HCT116 (cell line): ENCODE measurements around the gene TMEM204. TPM values are rescaled to one million over a fixed set of nuclear protein-coding genes. Genes with fewer than 3 reads are reported as not detected.

Experiments used
- ATAC-seq: fragments of 200-7000 bp; cut with Tn5 transposase; 2 replicates; pipeline ENCODE4 v1.9.1; 2020; ENCODE audit warnings: mild to moderate bottlenecking, moderate library complexity
- BruUV-seq: library from RNA; stranded (reverse); fragments of 400-500 nt; replicated peaks from 2 replicates; lab custom pipeline; 2021; lab: Mats Ljungman, UMichigan
- CTCF ChIA-PET: fragments of 300-600 bp; sonication (Branson Sonifier 250); formaldehyde crosslinking; loops from one replicate; lab custom pipeline; 2021; ENCODE audit warnings: antibody characterized with exemption; lab: Charles Lee
- POLR2A ChIA-PET: fragments of 300-600, 350-600 bp; sonication (Branson Sonifier 250); formaldehyde crosslinking; loops from one replicate; lab custom pipeline; 2021; ENCODE audit warnings: antibody characterized with exemption; lab: Charles Lee
- RAD21 ChIA-PET, 2 experiments: fragments of 300-600 bp; sonication (Branson Sonifier 250); formaldehyde crosslinking; loops; one replicate each; lab custom pipeline; 2023; ENCODE audit warnings: low total read pairs in 2 of 2; ENCODE audit not compliant: uncharacterized antibody in 2 of 2, unreplicated experiment in 2 of 2, low non-redundant PET in 1 of 2; lab: Charles Lee
- DNase-seq: peaks from one replicate; pipeline ENCODE4 v3.0.0-alpha.2; 2010; ENCODE audit warnings: low read depth, low spot score
- H2AFZ ChIP-seq: fragments of 200-600 bp; shearing (Covaris generic), sonication (generic); 2 replicates; pipeline ENCODE4 v1.6.1; 2017; ENCODE audit warnings: low read depth, mixed run types, mixed read lengths, antibody characterized with exemption, low read length; ENCODE audit not compliant: poor library complexity, severe bottlenecking
- H3K27ac ChIP-seq: 2 replicates; pipeline ENCODE4 v1.5.1; 2012; ENCODE audit warnings: low read depth, low read length
- H3K27me3 ChIP-seq: fragments of 200-600 bp; sonication (generic); 2 replicates; pipeline ENCODE4 v1.6.1; 2016; ENCODE audit warnings: mixed run types, low read length, mixed read lengths; ENCODE audit not compliant: insufficient read depth
- H3K36me3 ChIP-seq, 2 experiments: fragments of 200-500 bp in 1 of 2; fragments of 200-600 bp in 1 of 2; sonication (Bioruptor generic) in 1 of 2; sonication (generic) in 1 of 2; 2 replicates each; pipeline versions ENCODE4 v1.5.1 to v1.6.1; 2014 to 2016; ENCODE audit warnings: low read length in 2 of 2, inconsistent platforms in 1 of 2, mixed read lengths in 1 of 2, mixed run types in 1 of 2; ENCODE audit not compliant: insufficient read depth in 2 of 2, control insufficient read depth in 1 of 2
- H3K4me1 ChIP-seq, 2 experiments: fragments of 200-600 bp in 1 of 2; sonication (generic) in 1 of 2; 2 replicates each; pipeline versions ENCODE4 v1.5.1 to v1.6.1; 2012 to 2017; ENCODE audit warnings: low read length in 2 of 2, inconsistent platforms in 1 of 2, mild to moderate bottlenecking in 1 of 2, mixed read lengths in 1 of 2, mixed run types in 1 of 2, moderate library complexity in 1 of 2; ENCODE audit not compliant: insufficient read depth in 2 of 2, control insufficient read depth in 1 of 2
- H3K4me2 ChIP-seq: fragments of 200-600 bp; sonication (generic); 2 replicates; pipeline ENCODE4 v1.6.1; 2017; ENCODE audit warnings: mixed run types, low read length, mixed read lengths
- H3K4me3 ChIP-seq, 2 experiments: fragments of 200-600 bp in 1 of 2; sonication (generic) in 1 of 2; replicated peaks in 1 of 2; 2 replicates each; pipeline ENCODE4 v1.5.1; 2011 to 2016; ENCODE audit warnings: low read length in 2 of 2, control low read depth in 1 of 2, low read depth in 1 of 2, mild to moderate bottlenecking in 1 of 2, mixed read lengths in 1 of 2, mixed run types in 1 of 2
- H3K79me2 ChIP-seq: fragments of 200-600 bp; sonication (generic); 2 replicates; pipeline ENCODE4 v1.6.1; 2017; ENCODE audit warnings: mild to moderate bottlenecking, mixed run types, low read length, moderate library complexity, mixed read lengths; ENCODE audit not compliant: insufficient read depth
- H3K9ac ChIP-seq: fragments of 200-600 bp; sonication (generic); 2 replicates; pipeline ENCODE4 v1.6.1; 2016; ENCODE audit warnings: low read length, mixed read lengths
- H3K9me2 ChIP-seq: fragments of 200-600 bp; sonication (generic), shearing (Covaris generic); 2 replicates; pipeline ENCODE4 v1.6.1; 2017; ENCODE audit warnings: mixed run types, mild to moderate bottlenecking, moderate library complexity; ENCODE audit not compliant: insufficient read depth
- H3K9me3 ChIP-seq, 2 experiments: fragments of 200-500 bp in 1 of 2; fragments of 200-600 bp in 1 of 2; sonication (Bioruptor generic) in 1 of 2; sonication (generic) in 1 of 2; 2 replicates each; pipeline ENCODE4 v1.6.1; 2014 to 2017; ENCODE audit warnings: low read length in 2 of 2, mixed read lengths in 2 of 2, inconsistent platforms in 1 of 2, low read depth in 1 of 2, mild to moderate bottlenecking in 1 of 2, mixed run types in 1 of 2, moderate library complexity in 1 of 2; ENCODE audit not compliant: control insufficient read depth in 1 of 2, insufficient read depth in 1 of 2
- H4K20me1 ChIP-seq: fragments of 200-600 bp; sonication (generic), shearing (Covaris generic); 2 replicates; pipeline ENCODE4 v1.6.1; 2017; ENCODE audit warnings: mixed run types, mild to moderate bottlenecking, moderate library complexity; ENCODE audit not compliant: insufficient read depth
- ATF3 ChIP-seq: IDR thresholded peaks from 2 replicates; pipeline ENCODE4 v1.6.1; 2012
- CBX3 ChIP-seq: IDR thresholded peaks from 2 replicates; pipeline ENCODE4 v1.6.1; 2012; ENCODE audit warnings: low read depth
- CEBPB ChIP-seq: IDR thresholded peaks from 2 replicates; pipeline ENCODE4 v1.6.1; 2012; ENCODE audit warnings: low read depth
- CTCF ChIP-seq, 3 experiments: fragments of 200-600 bp in 1 of 3; sonication (generic) in 1 of 3; IDR thresholded peaks in 2 of 3; conservative IDR thresholded peaks in 1 of 3; 2 replicates each; pipeline ENCODE4 v1.5.1; 2012 to 2017; ENCODE audit warnings: low read depth in 2 of 3, low read length in 2 of 3, antibody characterized with exemption in 1 of 3, borderline replicate concordance in 1 of 3, control low read depth in 1 of 3, mild to moderate bottlenecking in 1 of 3, mixed read lengths in 1 of 3, mixed run types in 1 of 3, moderate library complexity in 1 of 3; ENCODE audit not compliant: insufficient read depth in 1 of 3
- EGR1 ChIP-seq: IDR thresholded peaks from 2 replicates; pipeline ENCODE4 v1.6.1; 2012; ENCODE audit warnings: low read depth
- ELF1 ChIP-seq: IDR thresholded peaks from 2 replicates; pipeline ENCODE4 v1.6.1; 2012; ENCODE audit warnings: low read depth, borderline replicate concordance
- EZH2 ChIP-seq: fragments of 200-600 bp; sonication (generic); IDR thresholded peaks from 2 replicates; pipeline ENCODE4 v1.6.1; 2017; ENCODE audit warnings: antibody characterized with exemption, mixed run types
- EZH2phosphoT487 ChIP-seq: fragments of 200-600 bp; IDR thresholded peaks from 2 replicates; pipeline ENCODE4 v1.6.1; 2018; ENCODE audit warnings: antibody characterized with exemption, borderline replicate concordance
- JUND ChIP-seq: IDR thresholded peaks from 2 replicates; pipeline ENCODE4 v1.6.1; 2012
- MAX ChIP-seq: IDR thresholded peaks from 2 replicates; pipeline ENCODE4 v1.6.1; 2012
- POLR2A ChIP-seq: IDR thresholded peaks from 2 replicates; pipeline ENCODE4 v1.7.0; 2011; ENCODE audit warnings: borderline replicate concordance; ENCODE audit not compliant: insufficient read depth, insufficient read length; ENCODE audit errors: extremely low read depth
- RAD21 ChIP-seq: IDR thresholded peaks from 2 replicates; pipeline ENCODE4 v1.6.1; 2012; ENCODE audit warnings: low read depth, mild to moderate bottlenecking
- REST ChIP-seq: IDR thresholded peaks from 2 replicates; pipeline ENCODE4 v1.6.1; 2012; ENCODE audit warnings: low read depth
- SIN3A ChIP-seq: IDR thresholded peaks from 2 replicates; pipeline ENCODE4 v1.6.1; 2012; ENCODE audit warnings: low read depth
- SP1 ChIP-seq: IDR thresholded peaks from 2 replicates; pipeline ENCODE4 v1.6.1; 2012; ENCODE audit warnings: low read depth
- SRF ChIP-seq: IDR thresholded peaks from 2 replicates; pipeline ENCODE4 v1.6.1; 2012; ENCODE audit warnings: low read depth
- YY1 ChIP-seq: IDR thresholded peaks from 2 replicates; pipeline ENCODE4 v1.6.1; 2011; ENCODE audit warnings: low read length, low read depth, moderate library complexity, mild to moderate bottlenecking; ENCODE audit not compliant: insufficient replicate concordance; ENCODE audit errors: extremely low read depth
- intact Hi-C: fragments of 100-400 bp; cut with micrococcal nuclease; formaldehyde crosslinking; loops from 2 replicates; pipeline ENCODE4 v1.10.0; 2022
- total RNA-seq: library from RNA; stranded (reverse); gene quantifications from one replicate; pipeline ENCODE4 v1.2.1, GENCODE V29; 2021; ENCODE audit not compliant: unreplicated experiment

Gene TMEM204
- total RNA-seq, 1 experiment from 2014 or later: 0.22 TPM

GRCh38 chr16:1550069-1550468 is 16.6 kb downstream of the TMEM204 start (continued):
- no peak for TF ChIP-seq REST
- TF ChIP-seq CTCF (IDR thresholded peaks at IDR 0.05 in 2 of 3, conservative IDR thresholded peaks at IDR 0.05 in 1 of 3; ENCODE audit: borderline replicate concordance in 1 of 3, insufficient read depth in 1 of 3, low read depth in 2 of 3, low read length in 2 of 3): no peak
- TF ChIP-seq YY1: no peak
- TF ChIP-seq MAX: no peak
- no peak for TF ChIP-seq EZH2phosphoT487

GRCh38 chr16:1550696-1551095 is 17.2 kb downstream of the TMEM204 start:
- H3K9me3 ChIP-seq: no peaks in the 10 kb centered on the region
- no peaks in the 10 kb centered on the region for H3K4me1 ChIP-seq
- ATAC-seq (no peak), DNase-seq (no peak)
- no peak overlapping the region for H3K4me2 ChIP-seq
- no peaks in the 10 kb centered on the region for H3K9me2 ChIP-seq
- H3K4me3 ChIP-seq: no peak overlapping the region
- no peak overlapping the region for H3K9ac ChIP-seq
- H3K27ac ChIP-seq: no peak overlapping the region
- ChIA-PET RAD21 (no interaction called here), POLR2A (no interaction called here), CTCF (no interaction called here)
- H3K79me2 ChIP-seq: no peaks in the 10 kb centered on the region
- no peak overlapping the region for H2AFZ ChIP-seq
- no peaks in the 10 kb centered on the region for H3K27me3 ChIP-seq
- intact Hi-C loops: no loop called here
- BruUV-seq: no TSS peak
- no peaks in the 10 kb centered on the region for H4K20me1 ChIP-seq
- no peaks in the 10 kb centered on the region; a peak in 1 of 4 replicates for H3K36me3 ChIP-seq
- TF ChIP-seq CBX3 (no peak), ATF3 (no peak), SIN3A (no peak), ELF1 (no peak), EGR1 (no peak), POLR2A (no peak), JUND (no peak), SP1 (no peak), MAX (no peak), CEBPB (no peak), REST (no peak), EZH2 (no peak), SRF (no peak), RAD21 (no peak)
